PC-3 (cell line): ENCODE measurements around the gene MED4.

Experiments
- CTCF ChIP-seq: fragments of 300-600 bp; sonication (generic); conservative IDR thresholded peaks from 2 replicates; pipeline ENCODE4 v1.5.1; 2017; ENCODE audit warnings: antibody characterized with exemption, low read depth, mild to moderate bottlenecking, low read length
- EZH2phosphoT487 ChIP-seq: fragments of 300-600 bp; sonication (generic); IDR thresholded peaks from 2 replicates; pipeline ENCODE4 v1.6.1; 2018; ENCODE audit warnings: mild to moderate bottlenecking, antibody characterized with exemption, low read length, borderline replicate concordance

- TF ChIP-seq CTCF (no peak), EZH2phosphoT487 (no peak)
Observed at GRCh38 chr13:48138270-48138669, 43.4 kb upstream of the MED4 start.
